HTR-8/SVneo (cell line): ENCODE results near the gene CAMTA1.

Experiments
- DNase-seq: peaks from one replicate; pipeline ENCODE4 v3.0.0; 2011; ENCODE audit warnings: low spot score, mixed read lengths; ENCODE audit not compliant: insufficient read length
- FAIRE-seq: peaks from 2 replicates; lab custom pipeline; 2011; peaks lifted over from hg19 to GRCh38; lab: Jason Lieb, UNC

CAMTA1 gene

DNA sequence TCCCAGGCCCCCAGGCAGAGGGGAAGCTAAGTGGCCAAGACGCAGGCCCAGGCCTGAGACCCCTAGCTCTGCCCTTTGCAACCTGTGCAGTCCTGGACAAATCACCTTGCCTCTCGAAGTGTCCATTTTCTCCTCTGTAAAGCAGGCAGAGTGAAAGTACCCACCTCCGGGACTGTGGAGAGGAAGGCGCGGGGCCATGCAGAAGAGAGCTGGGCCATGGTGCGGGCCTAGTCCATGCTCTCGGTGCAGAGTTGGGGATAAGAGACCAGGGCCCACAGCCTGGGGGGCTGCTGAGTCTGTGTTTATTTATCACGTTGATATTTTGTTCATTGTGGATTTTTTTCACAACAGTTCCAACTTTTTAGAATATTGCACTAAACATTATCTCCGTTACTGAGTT is 825.7 kb downstream of the CAMTA1 start:
- FAIRE-seq: no peak
- DNase-seq: no peak

DNA sequence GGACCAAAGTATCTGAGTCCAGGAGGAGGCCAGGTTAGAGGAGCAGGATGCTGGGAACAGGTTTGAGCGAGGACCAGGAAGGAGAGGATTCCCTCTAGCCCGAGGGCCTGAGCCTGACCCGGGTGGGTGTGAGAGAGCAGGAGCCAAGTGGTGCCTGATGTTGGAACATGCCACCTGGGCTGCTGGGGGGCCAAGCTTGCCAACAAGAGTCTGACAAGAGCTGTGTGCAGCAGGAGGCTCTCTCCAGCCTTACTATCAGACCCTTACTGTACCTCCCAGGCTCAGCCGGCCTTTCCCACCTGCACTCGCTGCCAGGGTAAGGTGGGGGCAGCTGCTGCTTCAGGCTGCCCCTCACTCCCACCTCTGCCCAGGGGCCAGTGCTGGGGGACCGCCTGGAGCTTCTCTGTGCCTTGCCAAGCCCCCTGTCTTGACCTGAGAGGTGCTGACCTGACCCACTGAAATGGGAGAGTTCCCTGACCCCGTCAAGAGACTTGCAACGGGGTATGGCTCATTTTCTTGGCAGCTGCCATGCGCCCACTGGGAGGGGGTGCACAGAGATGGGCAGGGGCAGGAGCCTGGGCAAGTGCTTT is 826.3 kb downstream of the CAMTA1 start:
- DNase-seq (no peak), FAIRE-seq (no peak)

DNA sequence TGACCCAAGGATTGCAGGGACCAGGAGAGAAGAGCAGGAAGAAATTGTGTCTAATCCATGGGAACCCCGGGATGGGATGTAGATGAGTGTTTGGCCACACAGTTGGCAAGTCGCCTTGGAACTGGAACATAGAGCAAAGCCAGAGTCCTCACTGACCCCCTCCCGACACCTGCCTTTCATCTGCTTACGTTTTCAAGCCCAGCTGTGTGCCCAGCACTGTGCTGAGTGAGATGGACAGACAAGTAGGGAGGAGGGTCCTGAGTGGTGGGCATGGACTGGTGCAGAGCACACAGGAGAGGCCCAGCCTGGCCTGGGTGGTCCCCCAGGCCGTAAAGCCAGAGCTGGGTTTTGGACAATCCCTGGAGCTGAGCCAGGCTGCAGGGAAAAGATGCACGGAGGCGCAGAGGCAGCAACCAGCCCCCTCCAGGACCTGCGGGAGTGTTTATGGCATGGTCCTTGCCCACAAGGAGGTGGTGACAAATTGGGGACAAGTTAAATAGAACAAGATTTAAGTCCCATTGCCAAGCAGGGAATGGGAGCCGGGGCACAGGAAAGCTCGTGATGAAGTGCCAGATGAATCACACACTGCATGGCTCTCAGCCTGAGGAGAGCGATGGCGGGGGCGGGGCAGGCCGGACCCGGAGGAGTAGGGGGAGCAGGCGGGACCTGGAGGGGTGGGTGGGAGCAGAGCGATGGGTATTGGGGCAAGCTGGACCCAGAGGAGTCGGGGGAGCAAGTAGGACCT is 828.0 kb downstream of the CAMTA1 start:
- FAIRE-seq (no peak), DNase-seq (no peak)

DNA sequence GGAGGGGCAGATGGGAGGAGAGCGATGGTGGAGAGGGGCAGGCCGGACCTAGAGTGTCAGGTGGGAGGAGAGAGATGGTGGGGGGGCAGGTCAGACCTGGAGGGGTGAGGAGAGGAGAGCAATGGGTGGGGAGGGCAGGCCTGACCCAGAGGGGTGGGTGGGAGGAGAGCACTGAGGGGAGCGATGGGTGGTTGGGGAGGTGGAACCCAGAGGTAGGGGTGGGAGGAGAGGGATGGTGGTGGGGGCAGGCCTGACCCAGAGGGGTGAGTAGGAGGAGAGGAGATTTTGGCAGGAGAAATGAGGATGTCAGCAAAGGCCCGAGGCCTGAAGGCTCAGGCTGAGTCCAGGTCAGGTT is 828.6 kb downstream of the CAMTA1 start:
- FAIRE-seq (no peak), DNase-seq (no peak)

DNA sequence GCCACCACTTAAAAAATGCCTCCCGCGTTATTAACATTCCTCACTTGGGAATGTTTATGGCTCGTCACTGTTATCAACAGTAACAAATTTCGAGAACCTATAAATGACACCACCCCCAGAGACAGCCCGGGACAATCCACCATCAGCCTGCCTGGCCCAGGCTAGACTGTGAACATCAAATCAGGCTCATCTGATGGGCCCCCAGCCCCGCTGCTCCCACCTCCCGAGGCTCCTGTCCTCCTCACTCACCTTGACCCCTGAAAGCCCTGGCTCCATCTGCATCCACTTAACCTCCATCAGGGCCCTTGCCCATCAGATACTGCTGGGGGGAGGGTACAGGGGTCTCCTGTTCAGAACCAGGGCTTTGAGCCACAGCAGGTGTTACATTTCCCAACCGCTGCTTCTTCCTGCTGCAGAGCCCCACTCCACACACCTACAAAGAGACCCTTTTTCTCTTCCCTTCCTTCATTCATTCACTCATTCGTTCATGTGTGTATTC is 829.4 kb downstream of the CAMTA1 start:
- no peak for DNase-seq
- no peak for FAIRE-seq

DNA sequence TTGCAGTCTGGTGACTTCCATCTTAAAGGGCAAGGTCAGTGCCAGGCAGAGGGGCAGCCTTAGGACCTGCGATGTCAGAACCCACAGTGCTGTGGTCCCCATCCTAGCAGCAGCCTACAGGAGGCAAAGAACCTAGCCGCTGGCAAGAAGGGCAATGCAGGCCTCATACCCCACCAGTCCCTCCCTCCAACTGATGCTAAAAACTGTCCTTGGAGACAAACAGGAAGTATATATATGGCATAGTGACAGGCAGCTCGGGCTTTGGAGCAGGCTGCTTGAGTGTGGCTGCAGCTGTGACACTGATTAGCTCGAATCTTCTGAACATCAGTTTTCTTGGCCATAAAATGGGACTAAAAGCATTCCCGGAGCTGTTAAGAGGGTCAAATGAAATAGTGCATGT is 829.9 kb downstream of the CAMTA1 start:
- DNase-seq (no peak), FAIRE-seq (no peak)

DNA sequence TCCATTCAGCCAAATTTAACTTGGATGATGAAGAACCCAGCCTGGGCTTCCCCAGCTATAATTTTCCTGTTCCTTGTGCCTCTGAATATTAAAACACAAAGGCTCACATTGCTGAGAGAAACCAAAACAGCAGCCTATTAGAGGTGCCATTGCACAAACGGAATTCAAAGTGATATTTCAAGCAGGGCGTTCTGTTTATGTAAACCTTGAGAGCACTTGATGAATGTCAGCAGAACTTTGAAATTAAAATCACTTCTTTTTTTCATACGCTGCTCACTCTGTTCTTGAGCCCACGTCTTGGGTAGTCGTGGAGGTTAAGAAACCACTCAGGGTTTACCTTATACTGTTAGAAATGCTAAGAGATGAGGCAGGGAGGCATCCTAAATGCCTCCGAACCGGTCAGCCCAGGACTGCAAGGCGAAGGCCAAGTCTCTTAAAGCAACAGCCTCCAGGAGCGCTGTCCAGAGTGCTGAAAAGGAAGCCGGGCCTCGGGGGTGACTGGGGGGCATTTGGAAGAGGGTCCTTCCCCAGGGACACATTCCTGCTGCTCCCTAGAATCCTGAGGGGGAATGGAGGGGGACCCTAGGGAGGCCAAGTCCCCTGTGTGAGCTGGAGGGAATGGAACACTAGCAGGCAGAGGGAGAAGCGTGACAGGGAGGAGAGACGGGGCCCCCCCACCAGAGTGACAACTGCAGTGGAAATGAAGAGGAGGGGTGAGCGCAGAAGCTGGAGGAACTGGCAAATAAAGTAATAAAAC is 831.0 kb downstream of the CAMTA1 start:
- FAIRE-seq: no peak
- DNase-seq: peak; percentile 45

DNA sequence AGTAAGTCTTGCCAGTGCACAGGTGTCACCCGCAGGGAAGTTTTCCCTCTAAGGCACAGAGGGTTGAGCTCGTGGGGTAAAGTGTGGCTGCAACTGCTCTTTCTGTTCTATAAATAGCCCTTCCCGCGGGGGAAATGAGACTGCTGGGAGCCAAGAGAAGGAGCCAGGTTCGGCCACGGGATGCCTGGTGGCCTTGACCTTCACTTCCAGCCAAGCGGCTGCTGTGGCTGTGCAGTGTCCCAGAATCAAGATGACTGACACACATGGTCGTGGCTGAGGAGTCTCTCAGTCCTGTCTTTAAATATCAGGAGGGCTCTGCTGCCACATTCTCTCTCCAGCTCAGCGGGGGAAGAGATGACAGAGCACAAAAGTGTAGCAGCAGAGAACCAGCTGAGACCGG is 831.7 kb downstream of the CAMTA1 start:
- no peak for DNase-seq

DNA sequence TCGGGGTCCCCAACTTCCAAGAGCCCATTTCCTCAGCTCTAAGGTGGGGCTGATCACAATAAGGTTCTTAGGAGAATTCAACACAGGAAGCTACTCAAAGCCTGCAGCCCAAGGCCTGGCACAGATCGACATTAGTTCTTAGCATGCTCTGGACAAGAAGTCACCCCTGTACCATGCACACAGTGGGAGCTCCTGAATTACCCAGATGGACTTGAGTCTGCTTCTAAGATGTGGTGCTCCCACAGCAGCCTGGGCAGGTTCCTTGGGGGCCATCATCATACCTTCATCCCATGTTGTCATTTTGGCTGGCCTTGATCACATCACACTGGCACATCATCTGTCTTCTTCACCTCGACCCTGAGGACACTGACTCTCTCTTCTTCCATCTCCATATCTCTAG is 832.6 kb downstream of the CAMTA1 start:
- DNase-seq (no peak), FAIRE-seq (no peak)

More for the DNA sequence above, 831.7 kb downstream of the CAMTA1 start:
- no peak for FAIRE-seq

DNA sequence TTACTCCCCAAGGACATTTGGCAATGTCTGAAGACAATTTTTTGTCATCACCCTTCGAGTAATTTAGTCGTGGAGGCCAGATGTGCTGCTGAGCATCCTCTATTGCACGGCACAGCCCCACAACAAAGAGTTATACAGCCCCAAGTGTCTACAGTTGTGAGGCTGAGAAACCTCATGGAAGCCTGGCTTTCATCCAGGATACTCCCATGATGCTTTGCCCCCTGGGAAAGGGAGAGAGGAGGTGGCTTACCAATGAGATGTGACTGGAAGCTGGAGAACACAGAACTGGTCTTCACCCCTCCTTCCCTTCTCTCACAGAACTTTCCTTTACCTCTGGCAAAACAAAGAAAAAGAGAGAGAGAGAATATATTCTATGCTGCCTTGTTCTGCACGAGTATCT is 834.9 kb downstream of the CAMTA1 start:
- FAIRE-seq (no peak), DNase-seq (no peak)

DNA sequence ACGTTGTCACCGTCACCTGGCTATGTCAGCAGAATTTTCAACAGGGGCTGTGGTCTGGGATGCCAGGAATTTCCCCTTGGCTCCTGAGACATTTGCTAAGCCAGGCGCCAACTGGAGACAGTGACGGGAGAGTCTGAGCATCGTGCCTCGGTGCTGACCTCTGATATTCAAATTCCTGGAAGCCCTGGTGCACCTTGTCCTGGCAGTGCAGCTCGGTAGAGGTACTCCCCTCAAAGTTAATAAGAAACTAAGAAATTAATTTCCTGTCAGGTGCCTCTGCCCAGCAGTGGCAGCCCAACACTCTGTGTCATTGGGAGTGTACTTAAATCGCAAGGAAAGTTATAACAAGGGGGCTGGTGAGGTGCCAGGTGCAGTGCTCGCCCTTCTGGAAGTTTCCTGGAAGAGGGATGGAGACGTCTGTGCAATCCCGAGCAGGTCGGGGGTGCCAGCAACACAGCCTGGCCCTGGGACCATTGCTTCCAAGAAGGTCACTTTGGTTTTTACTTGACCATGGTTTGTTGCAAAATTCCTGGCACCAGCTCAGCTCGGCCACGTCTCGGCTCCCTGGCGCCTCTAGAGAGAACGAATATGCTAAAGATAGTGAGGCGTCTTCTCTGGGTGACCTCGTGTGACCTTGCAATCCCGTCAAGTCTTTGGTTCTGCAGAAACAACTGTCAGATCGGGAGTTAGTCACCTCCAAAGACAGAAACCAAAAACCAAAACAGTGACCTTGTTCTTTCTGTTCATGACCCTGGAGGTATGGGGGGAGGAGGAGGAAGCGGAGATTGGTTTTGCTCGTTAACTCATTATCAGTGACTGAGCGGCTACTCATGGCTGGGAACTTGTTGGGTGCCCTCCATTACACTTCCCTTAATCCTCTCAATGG is 836.3 kb downstream of the CAMTA1 start:
- DNase-seq: no peak
- no peak for FAIRE-seq

DNA sequence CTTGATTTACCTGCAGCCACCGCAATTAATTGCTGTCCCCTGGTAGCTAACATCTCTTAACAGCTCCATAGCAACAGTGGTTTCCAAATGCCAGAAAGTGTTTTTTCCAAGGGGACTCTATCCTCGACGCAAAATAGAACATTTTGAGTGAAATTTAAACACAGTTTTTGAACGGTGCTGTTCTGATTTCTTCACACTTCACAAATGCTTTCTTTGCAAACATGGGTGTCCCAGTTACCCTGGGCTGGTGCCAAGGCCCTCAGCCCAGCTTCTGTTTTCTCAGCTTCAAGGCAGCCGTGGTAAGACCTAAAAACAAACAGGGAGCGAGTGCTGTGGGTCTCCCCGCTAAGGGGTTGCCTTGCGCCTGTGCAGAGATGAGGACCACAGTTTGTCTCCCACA is 838.6 kb downstream of the CAMTA1 start:
- FAIRE-seq: no peak
- no peak for DNase-seq

DNA sequence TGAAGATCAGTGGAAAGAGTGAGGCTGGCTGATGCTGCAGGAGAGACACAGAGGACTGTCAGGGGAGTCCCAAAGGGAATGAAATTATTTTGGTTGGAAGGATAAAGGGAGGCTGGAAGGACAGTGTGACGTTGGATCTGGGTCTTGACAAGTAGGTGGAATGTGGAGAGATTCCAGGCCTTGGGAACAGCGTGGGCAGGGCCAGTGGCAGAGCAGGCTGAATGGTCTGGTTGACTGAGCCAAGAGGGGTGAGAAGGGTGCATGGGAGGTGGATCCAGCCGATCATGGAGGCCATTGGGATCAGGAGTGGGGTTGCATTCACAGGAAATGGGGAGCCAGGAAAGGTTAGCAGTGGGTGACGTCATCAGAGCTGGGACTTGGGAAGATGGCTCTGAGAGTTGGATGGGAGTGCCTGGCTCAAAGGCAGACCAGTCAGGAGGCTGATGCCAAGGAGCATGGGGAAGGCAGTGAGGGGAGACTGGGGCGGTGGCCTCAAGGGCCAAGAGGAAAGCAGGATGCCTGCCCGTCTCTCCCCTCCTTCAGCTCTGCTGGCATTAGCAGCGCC is 839.6 kb downstream of the CAMTA1 start:
- DNase-seq: no peak
- no peak for FAIRE-seq

DNA sequence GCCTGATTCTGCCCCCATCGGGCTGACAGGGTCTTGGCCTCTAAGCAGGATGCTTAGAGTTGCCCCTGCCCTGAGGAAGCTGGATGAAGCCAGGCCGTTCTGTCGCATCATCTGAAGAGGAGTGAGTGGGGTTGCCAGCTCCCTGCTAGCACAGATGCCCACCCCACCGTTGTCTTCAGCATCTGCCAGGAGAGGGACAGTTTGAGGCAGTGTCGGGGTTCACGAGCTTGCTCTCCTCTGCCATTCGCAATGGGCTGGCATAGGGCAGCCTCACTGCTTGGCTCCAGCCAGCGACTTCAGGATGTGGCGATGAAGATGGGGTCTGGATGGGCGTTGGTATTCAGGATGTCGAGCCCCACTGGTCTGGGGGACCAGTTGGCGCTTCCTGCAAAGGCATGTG is 840.1 kb downstream of the CAMTA1 start:
- FAIRE-seq (no peak), DNase-seq (no peak)

DNA sequence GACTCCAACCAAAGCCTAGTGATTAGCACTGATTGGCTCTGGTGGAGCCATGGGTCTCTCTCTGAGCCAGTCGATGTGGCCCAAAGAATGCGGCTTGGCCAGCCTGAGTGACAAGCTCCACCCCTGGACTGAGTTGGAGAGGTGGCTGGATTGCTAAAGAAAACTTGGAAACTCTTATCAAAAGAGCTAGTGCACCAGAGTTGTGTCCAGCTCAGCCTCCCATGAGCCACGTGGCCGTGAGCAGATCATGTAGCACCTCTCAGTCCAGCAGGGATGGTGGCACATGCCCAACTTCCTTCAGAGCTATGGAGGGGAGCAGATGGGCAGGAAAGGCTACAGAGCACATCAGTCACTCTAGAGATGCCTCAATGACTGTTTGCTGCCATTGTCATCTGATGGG is 843.0 kb downstream of the CAMTA1 start:
- no peak for FAIRE-seq

DNA sequence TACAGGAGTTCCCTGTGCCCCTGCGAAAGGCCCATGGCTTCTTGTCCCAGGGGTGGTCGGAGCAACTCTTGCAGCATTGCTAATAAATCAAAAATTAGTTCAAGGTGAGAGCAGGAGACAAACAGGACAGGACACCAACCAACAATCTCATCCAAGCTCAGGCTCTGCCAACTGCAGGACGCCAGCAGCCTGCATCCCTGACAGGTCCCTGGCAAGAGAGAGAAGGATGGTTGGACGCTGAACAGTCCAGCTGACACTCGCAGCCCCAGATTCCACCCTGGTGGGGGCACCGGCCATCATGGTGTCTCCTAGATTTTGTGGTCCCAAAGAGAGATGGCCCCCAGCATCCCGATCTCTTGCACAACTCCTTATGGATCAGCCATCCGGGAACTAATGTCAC is 843.8 kb downstream of the CAMTA1 start:
- FAIRE-seq (no peak), DNase-seq (no peak)

More for the DNA sequence above, 843.0 kb downstream of the CAMTA1 start:
- no peak for DNase-seq

DNA sequence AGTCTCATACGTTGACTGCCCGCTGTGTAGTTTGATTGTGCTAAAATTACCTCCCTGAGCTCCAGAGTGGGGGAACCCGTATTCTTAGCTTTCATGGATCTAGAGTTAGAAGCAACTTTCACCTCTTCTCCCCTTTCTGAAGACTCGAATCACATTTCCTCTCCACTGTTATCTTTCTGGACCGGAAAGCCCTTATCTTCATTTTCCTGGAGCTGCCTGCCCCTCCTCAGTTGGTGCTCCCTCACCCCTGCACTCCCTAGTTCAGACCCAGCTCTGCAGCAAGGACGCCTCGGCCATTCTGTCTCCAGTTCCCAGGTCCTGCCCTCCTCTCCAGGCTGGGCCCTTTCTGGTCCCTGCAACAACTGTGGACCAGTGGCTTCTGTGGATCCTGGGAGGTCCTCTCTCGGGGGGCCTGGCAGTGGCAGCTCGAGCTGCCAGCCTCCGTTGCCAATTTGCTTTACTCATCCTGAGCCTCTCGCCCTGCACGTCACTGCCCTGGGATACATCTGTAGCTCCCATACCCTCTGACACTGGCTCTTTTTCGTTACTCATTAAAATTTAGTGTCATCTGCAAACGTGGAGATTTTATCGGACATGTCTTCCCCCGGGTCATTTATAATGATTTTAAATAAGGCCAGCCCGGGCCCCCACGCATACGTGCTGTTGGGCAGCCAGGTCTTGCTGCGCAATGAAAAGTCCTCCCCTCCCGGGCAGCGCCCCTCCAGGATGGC is 844.4 kb downstream of the CAMTA1 start:
- DNase-seq (no peak), FAIRE-seq (no peak)

DNA sequence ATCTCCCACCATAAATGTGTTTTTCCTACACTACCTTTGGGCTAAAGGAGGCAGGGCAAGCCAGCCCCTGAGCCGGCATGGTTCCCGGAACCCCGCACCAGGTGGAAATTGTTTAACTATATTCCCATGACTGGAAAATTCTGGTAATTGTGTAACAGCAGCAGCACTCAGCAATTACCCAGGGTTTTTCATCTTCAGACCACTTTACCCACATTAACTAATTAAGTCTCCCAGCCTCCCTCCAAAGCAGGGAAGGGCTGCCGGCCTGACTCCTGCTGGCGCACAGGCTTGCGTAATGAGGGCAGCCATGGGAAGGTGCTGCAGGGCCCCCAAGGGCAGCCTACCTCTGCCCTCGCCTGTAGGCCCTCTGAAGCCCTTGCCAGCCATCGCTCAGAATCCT is 845.1 kb downstream of the CAMTA1 start:
- no peak for DNase-seq
- no peak for FAIRE-seq

DNA sequence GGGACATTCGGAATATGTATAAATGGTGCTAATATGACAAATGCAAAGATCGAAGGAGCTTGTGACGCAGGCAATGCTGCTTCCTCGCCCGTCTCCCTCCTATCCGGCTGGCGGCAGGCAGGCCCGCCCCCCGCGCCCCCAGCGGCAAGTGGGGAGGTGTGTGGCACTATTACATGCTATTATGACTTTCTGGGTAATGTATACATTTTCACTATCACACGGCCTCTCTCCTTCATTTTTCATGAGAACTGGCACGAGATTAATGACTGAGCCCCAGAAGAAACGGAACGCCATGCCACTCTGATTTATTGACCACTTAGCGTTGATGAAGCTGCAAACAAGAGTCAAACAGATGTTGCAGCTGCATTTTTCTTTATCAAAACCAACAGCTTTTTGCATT is 846.9 kb downstream of the CAMTA1 start:
- no peak for DNase-seq
- FAIRE-seq: no peak
